ENCODE measurements around the gene DNAJC24. TPM values are rescaled to one million over a fixed set of nuclear protein-coding genes. Genes with fewer than 3 reads are reported as not detected.

Gene DNAJC24
- total and polyA plus RNA-seq, 7 donors: 8.9 to 22.0 (median 14.9) TPM

GRCh38 chr11:31404614-31405013 is 35.0 kb downstream of the DNAJC24 start:
- ATAC-seq (no peak), DNase-seq (no peak)
- Histone ChIP-seq H3K4me3 (no peak overlapping the region), H3K36me3 (ENCODE audit: insufficient read depth in 1 of 2, low read depth in 1 of 2) (no peaks in the 10 kb centered on the region), H3K27me3 (ENCODE audit: insufficient read depth in 3 of 3, low read length in 2 of 3) (no peaks in the 10 kb centered on the region), H3K4me1 (no peaks in the 10 kb centered on the region), H3K9me3 (peaks cover 5% of the 10 kb centered on the region), H3K27ac (no peak overlapping the region)
- intact Hi-C loops (cut with DNase I): loop anchor here in 1 of 2 donors (5.0 kb wide), 1 partner anchor 233 kb away; no protein-coding TSS in a partner anchor
- no peak for TF ChIP-seq CTCF (IDR thresholded peaks at IDR 0.05)

- intact Hi-C loops (cut with DNase I): no loop called here
- DNase-seq (no peak), ATAC-seq (no peak)
- no peak for TF ChIP-seq CTCF (IDR thresholded peaks at IDR 0.05)
- Histone ChIP-seq H3K9me3 (no peaks in the 10 kb centered on the region), H3K4me1 (no peaks in the 10 kb centered on the region), H3K36me3 (ENCODE audit: insufficient read depth in 1 of 2, low read depth in 1 of 2) (no peaks in the 10 kb centered on the region), H3K4me3 (no peak overlapping the region), H3K27me3 (ENCODE audit: insufficient read depth in 3 of 3, low read length in 2 of 3) (no peaks in the 10 kb centered on the region), H3K27ac (no peak overlapping the region)
- 90 to 97% (median 97%) methylated on average over 2 of the region's 2 CpGs for WGBS, 3 donors
Observed at GRCh38 chr11:31408201-31408600, 38.5 kb downstream of the DNAJC24 start.

GRCh38 chr11:31412946-31413345 is 43.3 kb downstream of the DNAJC24 start:
- no peaks in the 10 kb centered on the region for H3K27me3 ChIP-seq (ENCODE audit: insufficient read depth in 3 of 3, low read length in 2 of 3)
- WGBS, 3 donors: 98 to 99% (median 99%) methylated on average over 2 of the region's 2 CpGs
- no peak for ATAC-seq
- no peak for DNase-seq
- no peak for TF ChIP-seq CTCF (IDR thresholded peaks at IDR 0.05)
- H3K27ac ChIP-seq: no peak overlapping the region
- H3K4me3 ChIP-seq: no peak overlapping the region
- H3K9me3 ChIP-seq: no peaks in the 10 kb centered on the region
- intact Hi-C loops (cut with DNase I): no loop called here
- no peaks in the 10 kb centered on the region for H3K36me3 ChIP-seq (ENCODE audit: insufficient read depth in 1 of 2, low read depth in 1 of 2)
- no peaks in the 10 kb centered on the region for H3K4me1 ChIP-seq

- intact Hi-C loops (cut with DNase I): no loop called here
- ATAC-seq (peak in 1 of 4 donors; percentile 19), DNase-seq (no peak)
- Histone ChIP-seq H3K4me3 (no peak overlapping the region), H3K9me3 (no peaks in the 10 kb centered on the region), H3K36me3 (ENCODE audit: insufficient read depth in 1 of 2, low read depth in 1 of 2) (no peaks in the 10 kb centered on the region), H3K27ac (no peak overlapping the region), H3K4me1 (no peaks in the 10 kb centered on the region), H3K27me3 (ENCODE audit: insufficient read depth in 3 of 3, low read length in 2 of 3) (no peaks in the 10 kb centered on the region)
- WGBS, 3 donors: 57 to 66% (median 58%) methylated on average over 3 of the region's 3 CpGs
- TF ChIP-seq CTCF (IDR thresholded peaks at IDR 0.05): no peak
Observed at GRCh38 chr11:31414338-31414737, 44.7 kb downstream of the DNAJC24 start.

- no peaks in the 10 kb centered on the region for H3K27me3 ChIP-seq (ENCODE audit: insufficient read depth in 3 of 3, low read length in 2 of 3)
- DNase-seq: no peak
- no peaks in the 10 kb centered on the region for H3K9me3 ChIP-seq
- TF ChIP-seq CTCF (IDR thresholded peaks at IDR 0.05): no peak
- no peaks in the 10 kb centered on the region for H3K4me1 ChIP-seq
- intact Hi-C loops (cut with DNase I): no loop called here
- WGBS, 3 donors: 86 to 89% (median 88%) methylated on average over 4 of the region's 4 CpGs
- no peaks in the 10 kb centered on the region for H3K36me3 ChIP-seq (ENCODE audit: insufficient read depth in 1 of 2, low read depth in 1 of 2)
- no peak for ATAC-seq
- H3K4me3 ChIP-seq: no peak overlapping the region
- H3K27ac ChIP-seq: no peak overlapping the region
Observed at GRCh38 chr11:31415435-31415834, 45.8 kb downstream of the DNAJC24 start.

All from psoas muscle (tissue), 8 donors.